ENCODE measurements around the gene ZNF346.

DNA sequence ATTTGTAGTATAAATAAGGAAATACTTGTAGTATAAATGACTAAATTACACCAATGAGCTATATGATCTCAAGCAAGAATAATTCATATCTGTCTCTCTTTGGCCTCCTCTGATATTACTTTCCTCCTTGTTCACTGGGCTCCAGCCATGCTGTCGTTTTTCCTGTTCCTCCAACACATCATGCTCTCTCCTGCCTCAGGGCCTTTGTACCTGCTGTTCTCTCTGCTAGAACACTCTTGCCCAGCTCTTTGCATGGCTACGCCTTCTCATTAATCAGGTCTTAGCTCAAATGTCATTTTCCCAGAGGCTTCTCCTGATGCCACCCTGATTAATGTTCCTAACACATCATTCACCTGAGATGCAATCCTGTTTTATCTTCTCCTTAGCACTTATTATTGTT, 2.5 kb upstream of the ZNF346 start:
- TF ChIP-seq, protein P1, sequence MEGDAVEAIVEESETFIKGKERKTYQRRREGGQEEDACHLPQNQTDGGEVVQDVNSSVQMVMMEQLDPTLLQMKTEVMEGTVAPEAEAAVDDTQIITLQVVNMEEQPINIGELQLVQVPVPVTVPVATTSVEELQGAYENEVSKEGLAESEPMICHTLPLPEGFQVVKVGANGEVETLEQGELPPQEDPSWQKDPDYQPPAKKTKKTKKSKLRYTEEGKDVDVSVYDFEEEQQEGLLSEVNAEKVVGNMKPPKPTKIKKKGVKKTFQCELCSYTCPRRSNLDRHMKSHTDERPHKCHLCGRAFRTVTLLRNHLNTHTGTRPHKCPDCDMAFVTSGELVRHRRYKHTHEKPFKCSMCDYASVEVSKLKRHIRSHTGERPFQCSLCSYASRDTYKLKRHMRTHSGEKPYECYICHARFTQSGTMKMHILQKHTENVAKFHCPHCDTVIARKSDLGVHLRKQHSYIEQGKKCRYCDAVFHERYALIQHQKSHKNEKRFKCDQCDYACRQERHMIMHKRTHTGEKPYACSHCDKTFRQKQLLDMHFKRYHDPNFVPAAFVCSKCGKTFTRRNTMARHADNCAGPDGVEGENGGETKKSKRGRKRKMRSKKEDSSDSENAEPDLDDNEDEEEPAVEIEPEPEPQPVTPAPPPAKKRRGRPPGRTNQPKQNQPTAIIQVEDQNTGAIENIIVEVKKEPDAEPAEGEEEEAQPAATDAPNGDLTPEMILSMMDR (conservative IDR thresholded peaks at IDR 0.05 in 1 of 2, IDR thresholded peaks at IDR 0.05 in 1 of 2; ENCODE audit: extremely low read depth in 1 of 2, insufficient read depth in 1 of 2, low read depth in 1 of 2, low read length in 2 of 2): no peak
- TF ChIP-seq EZH2 (IDR thresholded peaks at IDR 0.05; ENCODE audit: borderline replicate concordance, low read length): no peak

All from mammary epithelial cell (primary cell).